Measurements from ENCODE around the gene PRH1. TPM values are rescaled to one million over a fixed set of nuclear protein-coding genes. Genes with fewer than 3 reads are reported as not detected.

The PRH1 gene
- total RNA-seq, 1 experiment from 2014 or later = 10.5 TPM

GRCh38 chr12:10838461-10838860 lies 45.6 kb downstream of the PRH1 start:
- H3K36me3 ChIP-seq (ENCODE audit: control insufficient read depth, insufficient read depth, low read length) = no peaks in the 10 kb centered on the region
- in situ Hi-C loops (cut with HindIII; ENCODE audit: low pct_unique_long_range_greater_than_20kb, low sequenced_read_pairs) = no loop called here
- ChIA-PET CTCF (no interaction called here), POLR2A (no interaction called here)
- no TSS peak for BruUV-seq (replicated peaks)
- H3K9me3 ChIP-seq (ENCODE audit: control insufficient read depth, insufficient read depth, low read depth, low read length) = no peaks in the 10 kb centered on the region
- H3K27me3 ChIP-seq (ENCODE audit: control insufficient read depth, insufficient read depth, low read length) = no peaks in the 10 kb centered on the region
- DNase-seq (ENCODE audit: low read depth, low spot score) = no peak
- no peak for ATAC-seq
- H3K27ac ChIP-seq (ENCODE audit: low read length) = no peak overlapping the region
- intact Hi-C loops (cut with micrococcal nuclease; ENCODE audit: unreplicated experiment) = no loop called here
- TF ChIP-seq SIN3A (IDR thresholded peaks at IDR 0.05; ENCODE audit: borderline replicate concordance, insufficient read depth, low read depth, low read length) = no peak
- TF ChIP-seq, protein P1, sequence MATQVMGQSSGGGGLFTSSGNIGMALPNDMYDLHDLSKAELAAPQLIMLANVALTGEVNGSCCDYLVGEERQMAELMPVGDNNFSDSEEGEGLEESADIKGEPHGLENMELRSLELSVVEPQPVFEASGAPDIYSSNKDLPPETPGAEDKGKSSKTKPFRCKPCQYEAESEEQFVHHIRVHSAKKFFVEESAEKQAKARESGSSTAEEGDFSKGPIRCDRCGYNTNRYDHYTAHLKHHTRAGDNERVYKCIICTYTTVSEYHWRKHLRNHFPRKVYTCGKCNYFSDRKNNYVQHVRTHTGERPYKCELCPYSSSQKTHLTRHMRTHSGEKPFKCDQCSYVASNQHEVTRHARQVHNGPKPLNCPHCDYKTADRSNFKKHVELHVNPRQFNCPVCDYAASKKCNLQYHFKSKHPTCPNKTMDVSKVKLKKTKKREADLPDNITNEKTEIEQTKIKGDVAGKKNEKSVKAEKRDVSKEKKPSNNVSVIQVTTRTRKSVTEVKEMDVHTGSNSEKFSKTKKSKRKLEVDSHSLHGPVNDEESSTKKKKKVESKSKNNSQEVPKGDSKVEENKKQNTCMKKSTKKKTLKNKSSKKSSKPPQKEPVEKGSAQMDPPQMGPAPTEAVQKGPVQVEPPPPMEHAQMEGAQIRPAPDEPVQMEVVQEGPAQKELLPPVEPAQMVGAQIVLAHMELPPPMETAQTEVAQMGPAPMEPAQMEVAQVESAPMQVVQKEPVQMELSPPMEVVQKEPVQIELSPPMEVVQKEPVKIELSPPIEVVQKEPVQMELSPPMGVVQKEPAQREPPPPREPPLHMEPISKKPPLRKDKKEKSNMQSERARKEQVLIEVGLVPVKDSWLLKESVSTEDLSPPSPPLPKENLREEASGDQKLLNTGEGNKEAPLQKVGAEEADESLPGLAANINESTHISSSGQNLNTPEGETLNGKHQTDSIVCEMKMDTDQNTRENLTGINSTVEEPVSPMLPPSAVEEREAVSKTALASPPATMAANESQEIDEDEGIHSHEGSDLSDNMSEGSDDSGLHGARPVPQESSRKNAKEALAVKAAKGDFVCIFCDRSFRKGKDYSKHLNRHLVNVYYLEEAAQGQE (IDR thresholded peaks at IDR 0.05; ENCODE audit: insufficient read depth in 1 of 2, low read depth in 2 of 2, low read length in 1 of 2) = no peak
- TF ChIP-seq, protein P2, sequence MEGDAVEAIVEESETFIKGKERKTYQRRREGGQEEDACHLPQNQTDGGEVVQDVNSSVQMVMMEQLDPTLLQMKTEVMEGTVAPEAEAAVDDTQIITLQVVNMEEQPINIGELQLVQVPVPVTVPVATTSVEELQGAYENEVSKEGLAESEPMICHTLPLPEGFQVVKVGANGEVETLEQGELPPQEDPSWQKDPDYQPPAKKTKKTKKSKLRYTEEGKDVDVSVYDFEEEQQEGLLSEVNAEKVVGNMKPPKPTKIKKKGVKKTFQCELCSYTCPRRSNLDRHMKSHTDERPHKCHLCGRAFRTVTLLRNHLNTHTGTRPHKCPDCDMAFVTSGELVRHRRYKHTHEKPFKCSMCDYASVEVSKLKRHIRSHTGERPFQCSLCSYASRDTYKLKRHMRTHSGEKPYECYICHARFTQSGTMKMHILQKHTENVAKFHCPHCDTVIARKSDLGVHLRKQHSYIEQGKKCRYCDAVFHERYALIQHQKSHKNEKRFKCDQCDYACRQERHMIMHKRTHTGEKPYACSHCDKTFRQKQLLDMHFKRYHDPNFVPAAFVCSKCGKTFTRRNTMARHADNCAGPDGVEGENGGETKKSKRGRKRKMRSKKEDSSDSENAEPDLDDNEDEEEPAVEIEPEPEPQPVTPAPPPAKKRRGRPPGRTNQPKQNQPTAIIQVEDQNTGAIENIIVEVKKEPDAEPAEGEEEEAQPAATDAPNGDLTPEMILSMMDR (IDR thresholded peaks at IDR 0.05) = no peak
- H3K4me1 ChIP-seq (ENCODE audit: control insufficient read depth, insufficient read depth, low read length) = no peaks in the 10 kb centered on the region
- H3K4me3 ChIP-seq (ENCODE audit: low read depth in 2 of 2, low read length in 2 of 2) = no peak overlapping the region

Other genes with a start within 250 kb of the PRH1 start
- gene STYK1, start 210.2 kb downstream of the PRH1 start, total RNA-seq (2021; ENCODE audit: unreplicated experiment) = 0.85 TPM
- gene YBX3, start 160.9 kb downstream of the PRH1 start, total RNA-seq (2021; ENCODE audit: unreplicated experiment) = 155 TPM
- not detected for gene TAS2R7, start 81.6 kb downstream of the PRH1 start, total RNA-seq (2021; ENCODE audit: unreplicated experiment)
- not detected for gene TAS2R8, start 77.0 kb downstream of the PRH1 start, total RNA-seq (2021; ENCODE audit: unreplicated experiment)
- not detected for gene TAS2R9, start 74.1 kb downstream of the PRH1 start, total RNA-seq (2021; ENCODE audit: unreplicated experiment)
- 0.23 TPM for gene TAS2R10, start 57.9 kb downstream of the PRH1 start, total RNA-seq (2021; ENCODE audit: unreplicated experiment)
- 1.1 TPM for gene PRR4, start 34.8 kb downstream of the PRH1 start, total RNA-seq (2021; ENCODE audit: unreplicated experiment)
- 0.39 TPM for gene TAS2R13, start 25.3 kb upstream of the PRH1 start, total RNA-seq (2021; ENCODE audit: unreplicated experiment)
- not detected for gene PRH2, start 45.0 kb upstream of the PRH1 start, total RNA-seq (2021; ENCODE audit: unreplicated experiment)
- gene TAS2R14, start 55.0 kb upstream of the PRH1 start, total RNA-seq (2021; ENCODE audit: unreplicated experiment) = 1.4 TPM
- gene TAS2R50, start 102.7 kb upstream of the PRH1 start, total RNA-seq (2021; ENCODE audit: unreplicated experiment) = 0.18 TPM
- 0.95 TPM for gene TAS2R20, start 114.0 kb upstream of the PRH1 start, total RNA-seq (2021; ENCODE audit: unreplicated experiment)
- 1.1 TPM for gene TAS2R19, start 138.4 kb upstream of the PRH1 start, total RNA-seq (2021; ENCODE audit: unreplicated experiment)
- gene TAS2R31, start 147.2 kb upstream of the PRH1 start, total RNA-seq (2021; ENCODE audit: unreplicated experiment) = 1.3 TPM
- gene TAS2R46, start 178.0 kb upstream of the PRH1 start, total RNA-seq (2021; ENCODE audit: unreplicated experiment) = 0.46 TPM
- gene TAS2R43, start 208.1 kb upstream of the PRH1 start, total RNA-seq (2021; ENCODE audit: unreplicated experiment) = 0.36 TPM